ENCODE results near the gene DMWD.

GRCh38 chr19:45773384-45773783, 19.3 kb downstream of the DMWD start:
- TF ChIP-seq POLR2A (IDR thresholded peaks at IDR 0.05) (no peak), CTCF (IDR thresholded peaks at IDR 0.05) (no peak), POLR2AphosphoS5 (IDR thresholded peaks at IDR 0.05) (no peak), EP300 (IDR thresholded peaks at IDR 0.05; ENCODE audit: low read depth) (no peak)

Measured in transverse colon (tissue), 4 donors.